OCI-LY7 (cell line): Measurements from ENCODE around the gene HSF2BP.

Experiments
- CTCF ChIP-seq: fragments of 200-600 bp; sonication (generic); conservative IDR thresholded peaks from 2 replicates; pipeline ENCODE4 v1.5.1; 2014; ENCODE audit warnings: mild to moderate bottlenecking, antibody characterized with exemption, low read length, moderate library complexity, mixed read lengths
- EZH2phosphoT487 ChIP-seq: fragments of 200-600 bp; sonication (generic); IDR thresholded peaks from 2 replicates; pipeline ENCODE4 v1.6.1; 2018; ENCODE audit warnings: low read depth, borderline replicate concordance, mild to moderate bottlenecking, mixed run types, antibody characterized with exemption, low read length, moderate library complexity, mixed read lengths

DNA sequence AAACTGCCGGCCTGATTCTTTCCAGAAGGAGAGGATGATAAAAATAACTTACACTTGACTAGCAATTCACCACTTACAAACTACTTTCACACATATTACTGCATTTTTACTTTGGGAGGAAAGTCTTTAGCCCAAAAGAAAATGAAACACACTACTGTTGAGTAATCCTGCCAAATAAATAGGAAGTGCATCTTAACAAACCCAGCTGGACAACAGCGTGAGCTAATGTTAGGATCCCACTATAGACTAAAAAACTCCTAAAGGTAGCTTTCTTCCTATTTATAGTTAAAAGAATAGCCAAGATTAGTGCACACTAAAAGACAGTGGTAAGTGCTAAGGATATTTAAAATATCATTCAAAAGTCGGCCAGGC lies 83.8 kb downstream of the HSF2BP start:
- TF ChIP-seq CTCF (no peak), EZH2phosphoT487 (no peak)
